ENCODE measurements around the gene ASB1.

DNA sequence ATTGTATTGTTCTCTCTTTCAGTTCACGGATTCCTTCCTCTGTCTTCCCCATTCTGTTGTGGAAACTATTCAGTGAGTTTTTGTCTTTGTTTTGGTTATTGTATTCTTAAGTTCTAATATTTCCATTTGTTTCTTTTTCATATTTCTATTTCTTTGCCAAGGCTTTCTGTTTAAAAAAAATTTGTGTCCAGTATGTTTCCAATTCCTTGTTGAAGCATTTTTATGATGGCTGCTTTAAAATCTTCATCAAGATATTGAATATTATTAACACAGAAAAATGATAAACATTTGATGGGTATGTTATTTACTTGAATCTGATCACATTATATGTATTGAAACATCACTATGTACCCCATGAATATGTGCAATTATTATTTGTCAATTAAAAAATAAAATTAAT is 42.4 kb downstream of the ASB1 start:
- TF ChIP-seq, protein P1, sequence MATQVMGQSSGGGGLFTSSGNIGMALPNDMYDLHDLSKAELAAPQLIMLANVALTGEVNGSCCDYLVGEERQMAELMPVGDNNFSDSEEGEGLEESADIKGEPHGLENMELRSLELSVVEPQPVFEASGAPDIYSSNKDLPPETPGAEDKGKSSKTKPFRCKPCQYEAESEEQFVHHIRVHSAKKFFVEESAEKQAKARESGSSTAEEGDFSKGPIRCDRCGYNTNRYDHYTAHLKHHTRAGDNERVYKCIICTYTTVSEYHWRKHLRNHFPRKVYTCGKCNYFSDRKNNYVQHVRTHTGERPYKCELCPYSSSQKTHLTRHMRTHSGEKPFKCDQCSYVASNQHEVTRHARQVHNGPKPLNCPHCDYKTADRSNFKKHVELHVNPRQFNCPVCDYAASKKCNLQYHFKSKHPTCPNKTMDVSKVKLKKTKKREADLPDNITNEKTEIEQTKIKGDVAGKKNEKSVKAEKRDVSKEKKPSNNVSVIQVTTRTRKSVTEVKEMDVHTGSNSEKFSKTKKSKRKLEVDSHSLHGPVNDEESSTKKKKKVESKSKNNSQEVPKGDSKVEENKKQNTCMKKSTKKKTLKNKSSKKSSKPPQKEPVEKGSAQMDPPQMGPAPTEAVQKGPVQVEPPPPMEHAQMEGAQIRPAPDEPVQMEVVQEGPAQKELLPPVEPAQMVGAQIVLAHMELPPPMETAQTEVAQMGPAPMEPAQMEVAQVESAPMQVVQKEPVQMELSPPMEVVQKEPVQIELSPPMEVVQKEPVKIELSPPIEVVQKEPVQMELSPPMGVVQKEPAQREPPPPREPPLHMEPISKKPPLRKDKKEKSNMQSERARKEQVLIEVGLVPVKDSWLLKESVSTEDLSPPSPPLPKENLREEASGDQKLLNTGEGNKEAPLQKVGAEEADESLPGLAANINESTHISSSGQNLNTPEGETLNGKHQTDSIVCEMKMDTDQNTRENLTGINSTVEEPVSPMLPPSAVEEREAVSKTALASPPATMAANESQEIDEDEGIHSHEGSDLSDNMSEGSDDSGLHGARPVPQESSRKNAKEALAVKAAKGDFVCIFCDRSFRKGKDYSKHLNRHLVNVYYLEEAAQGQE (IDR thresholded peaks at IDR 0.05; ENCODE audit: insufficient read depth in 1 of 2, low read depth in 2 of 2, low read length in 2 of 2), result no peak
- TF ChIP-seq FOXP2 (optimal IDR thresholded peaks at IDR 0.05; ENCODE audit: borderline replicate concordance, extremely low read depth, extremely low read length, insufficient read depth) (no peak), POLR2AphosphoS5 (IDR thresholded peaks at IDR 0.05; ENCODE audit: low read depth, low read length) (no peak), TAF1 (IDR thresholded peaks at IDR 0.05; ENCODE audit: borderline replicate concordance, insufficient read depth, low read length) (no peak), SIN3A (IDR thresholded peaks at IDR 0.05; ENCODE audit: borderline replicate concordance, insufficient read depth, low read length) (no peak)
